IPS-20b (cell line): ENCODE results near the gene RGR.

ENCODE experiments used
- H3K27ac ChIP-seq: one replicate; pipeline ENCODE4 v1.5.1; 2013; ENCODE audit warnings: low read length
- H3K27me3 ChIP-seq: 2 replicates; pipeline ENCODE4 v1.6.1; 2013; ENCODE audit warnings: mild to moderate bottlenecking, low read length, inconsistent platforms; ENCODE audit not compliant: insufficient read depth
- H3K36me3 ChIP-seq: 2 replicates; pipeline ENCODE4 v1.6.1; 2013; ENCODE audit warnings: low read depth, mild to moderate bottlenecking, inconsistent platforms, low read length, moderate library complexity; ENCODE audit not compliant: insufficient read depth
- H3K4me1 ChIP-seq: 2 replicates; pipeline ENCODE4 v1.6.1; 2013; ENCODE audit warnings: mild to moderate bottlenecking, control low read depth, inconsistent platforms, low read length, moderate library complexity; ENCODE audit not compliant: insufficient read depth
- H3K4me3 ChIP-seq: 2 replicates; pipeline ENCODE4 v1.5.1; 2013; ENCODE audit warnings: mild to moderate bottlenecking, low read length, inconsistent platforms
- H3K9ac ChIP-seq: 2 replicates; pipeline ENCODE4 v1.6.1; 2013; ENCODE audit warnings: low read depth, mild to moderate bottlenecking, inconsistent platforms, low read length, moderate library complexity
- H3K9me3 ChIP-seq: 2 replicates; pipeline ENCODE4 v1.6.1; 2013; ENCODE audit warnings: mild to moderate bottlenecking, low read depth, low read length, inconsistent platforms; ENCODE audit not compliant: insufficient read depth

Gene RGR

DNA sequence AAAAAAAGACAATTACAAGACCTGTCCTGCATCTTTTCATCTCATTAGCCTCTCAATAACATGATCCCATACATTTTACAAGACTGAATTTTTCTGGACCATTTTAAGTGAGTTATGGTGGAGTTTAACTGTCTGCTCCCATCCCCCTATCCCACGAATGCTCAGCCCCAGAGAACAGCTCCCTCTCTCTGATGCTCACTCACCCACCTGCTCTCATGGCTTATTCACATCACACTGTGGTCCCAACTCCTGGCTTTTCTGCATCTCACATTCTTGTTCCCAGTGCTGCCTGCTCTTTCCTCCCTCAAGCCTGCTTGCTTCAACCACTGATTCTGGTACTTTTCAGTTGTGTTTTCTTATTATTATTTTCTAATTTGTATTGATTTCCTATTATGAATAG, 63.2 kb downstream of the RGR start:
- Histone ChIP-seq H3K36me3 (no peaks in the 10 kb centered on the region), H3K4me3 (no peak overlapping the region), H3K27me3 (no peaks in the 10 kb centered on the region), H3K9me3 (no peaks in the 10 kb centered on the region; the same call in 1 of the 2 replicates), H3K27ac (no peak overlapping the region), H3K9ac (no peak overlapping the region), H3K4me1 (0 out of 2 replicates have a peak, but pooled peaks cover 8% of the 10 kb centered on the region)

DNA sequence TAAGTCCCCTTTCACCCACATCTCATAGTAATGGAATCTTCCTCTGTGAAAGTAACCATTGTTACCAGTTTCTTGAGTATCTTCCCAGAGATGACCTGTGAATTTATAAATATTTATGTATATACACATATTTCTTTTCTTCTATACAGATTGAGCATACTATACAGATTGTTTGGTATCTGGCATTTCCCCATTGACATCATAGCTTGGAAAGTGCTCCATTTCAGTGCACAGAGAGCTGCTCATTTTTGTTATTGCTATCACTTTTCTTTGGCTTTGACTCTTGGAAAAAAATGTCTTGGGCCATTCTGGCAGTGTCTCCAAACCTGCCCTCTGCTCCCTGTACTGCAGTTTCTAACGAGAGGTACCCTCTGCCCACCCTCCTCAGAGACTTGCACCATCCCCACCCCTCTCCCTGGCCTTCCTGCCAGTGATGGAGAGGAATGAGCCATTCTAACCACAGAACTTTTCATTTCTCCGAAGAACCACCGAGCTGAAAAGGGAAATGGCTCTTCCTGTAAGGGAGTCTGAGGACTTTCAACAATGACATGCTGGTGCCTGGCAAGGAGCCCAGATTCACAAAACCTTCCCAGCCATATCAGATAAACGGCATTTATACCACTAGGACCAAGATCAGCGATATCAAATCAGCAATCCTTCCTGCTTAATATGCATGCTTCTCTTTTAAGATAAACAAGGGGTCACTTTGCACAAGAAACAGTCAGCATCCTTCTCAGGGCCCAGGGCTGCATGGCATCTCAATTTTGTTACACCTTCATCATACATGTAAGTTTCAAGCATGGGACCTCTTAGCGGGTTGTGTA, 63.8 kb downstream of the RGR start:
- H3K9me3 ChIP-seq = no peaks in the 10 kb centered on the region; the same call in 1 of the 2 replicates
- H3K4me1 ChIP-seq = 0 out of 2 replicates have a peak, but pooled peaks cover 8% of the 10 kb centered on the region
- no peak overlapping the region for H3K9ac ChIP-seq
- no peaks in the 10 kb centered on the region for H3K36me3 ChIP-seq
- H3K27ac ChIP-seq = no peak overlapping the region
- H3K4me3 ChIP-seq = no peak overlapping the region
- H3K27me3 ChIP-seq = no peaks in the 10 kb centered on the region
